AG04450 (cell line): ENCODE data around the gene HTD2. TPM values are rescaled to one million over a fixed set of nuclear protein-coding genes. Genes with fewer than 3 reads are reported as not detected.
"Not testable (repeated sequence)": the region's sequence is repeated elsewhere in the genome, so short reads cannot be mapped to it uniquely, and the experiment has no call there.

Experiments used
- CTCF ChIA-PET: fragments of 300-600, 350-600 bp; formaldehyde crosslinking; extraction: SDS; loops from one replicate; lab custom pipeline; 2022; ENCODE audit warnings: antibody characterized with exemption, inconsistent platforms; lab: Charles Lee
- POLR2A ChIA-PET: fragments of 350-600 bp; formaldehyde crosslinking; extraction: SDS; loops from one replicate; lab custom pipeline; 2021; ENCODE audit warnings: antibody characterized with exemption, inconsistent platforms; lab: Yijun Ruan, JAX
- DNase-seq: peaks from one replicate; pipeline ENCODE4 v3.0.0-alpha.2; 2011; ENCODE audit warnings: low read depth, low spot score
- H3K27ac ChIP-seq: one replicate; pipeline ENCODE4 v1.5.1; 2012; ENCODE audit warnings: low read depth, low read length, control low read depth
- H3K27me3 ChIP-seq: one replicate; pipeline ENCODE4 v1.6.0; 2012; ENCODE audit warnings: low read length; ENCODE audit not compliant: control insufficient read depth, insufficient read depth
- H3K4me3 ChIP-seq: 2 replicates; pipeline ENCODE4 v1.5.1; 2011; ENCODE audit warnings: mild to moderate bottlenecking, low read depth, low read length, control low read depth
- H3K9me3 ChIP-seq: 2 replicates; pipeline ENCODE4 v1.5.1; 2012; ENCODE audit warnings: low read length; ENCODE audit not compliant: control insufficient read depth, insufficient read depth
- CTCF ChIP-seq: IDR thresholded peaks from 2 replicates; pipeline ENCODE4 v1.5.1; 2011; ENCODE audit warnings: low read depth, low read length, control low read depth, inconsistent platforms
- polyA plus RNA-seq: library from polyadenylated mRNA; depleted of rRNA; stranded (reverse); fragments of >200 nt; gene quantifications from 2 replicates; pipeline ENCODE4 v1.2.3, GENCODE V29; 2011

HTD2 gene
- polyA plus RNA-seq, 1 experiment = 9.6 TPM

GRCh38 chr3:58285334-58285733, 21.0 kb upstream of the HTD2 start:
- Histone ChIP-seq H3K27me3 (no peaks in the 10 kb centered on the region), H3K27ac (no peak overlapping the region), H3K9me3 (no peaks in the 10 kb centered on the region; the same call in 1 of the 2 replicates), H3K4me3 (no peak overlapping the region)
- CTCF ChIA-PET = interaction anchor here (1.0 kb wide), 1 partner anchor 21 kb away, joined by 6 read pairs; the partner anchor contains the start of genes HTD2 and RPP14
- TF ChIP-seq CTCF = no peak
- POLR2A ChIA-PET = no interaction called here
- no peak for DNase-seq

- peaks cover 3% of the 10 kb centered on the region; the same call in 1 of the 2 replicates for H3K9me3 ChIP-seq
- ChIA-PET CTCF (interaction anchor here (0.6 to 1.1 kb wide), 3 partner anchors 19 to 122 kb away, joined by 3 to 6 read pairs (median 3); partner anchors contain the start of genes HTD2 and RPP14), POLR2A (no interaction called here)
- H3K27ac ChIP-seq = no peak overlapping the region
- H3K27me3 ChIP-seq = no peaks in the 10 kb centered on the region
- no peak for TF ChIP-seq CTCF
- DNase-seq = no peak
- H3K4me3 ChIP-seq = no peak overlapping the region
Observed at GRCh38 chr3:58287354-58287753, 19.0 kb upstream of the HTD2 start.

DNA sequence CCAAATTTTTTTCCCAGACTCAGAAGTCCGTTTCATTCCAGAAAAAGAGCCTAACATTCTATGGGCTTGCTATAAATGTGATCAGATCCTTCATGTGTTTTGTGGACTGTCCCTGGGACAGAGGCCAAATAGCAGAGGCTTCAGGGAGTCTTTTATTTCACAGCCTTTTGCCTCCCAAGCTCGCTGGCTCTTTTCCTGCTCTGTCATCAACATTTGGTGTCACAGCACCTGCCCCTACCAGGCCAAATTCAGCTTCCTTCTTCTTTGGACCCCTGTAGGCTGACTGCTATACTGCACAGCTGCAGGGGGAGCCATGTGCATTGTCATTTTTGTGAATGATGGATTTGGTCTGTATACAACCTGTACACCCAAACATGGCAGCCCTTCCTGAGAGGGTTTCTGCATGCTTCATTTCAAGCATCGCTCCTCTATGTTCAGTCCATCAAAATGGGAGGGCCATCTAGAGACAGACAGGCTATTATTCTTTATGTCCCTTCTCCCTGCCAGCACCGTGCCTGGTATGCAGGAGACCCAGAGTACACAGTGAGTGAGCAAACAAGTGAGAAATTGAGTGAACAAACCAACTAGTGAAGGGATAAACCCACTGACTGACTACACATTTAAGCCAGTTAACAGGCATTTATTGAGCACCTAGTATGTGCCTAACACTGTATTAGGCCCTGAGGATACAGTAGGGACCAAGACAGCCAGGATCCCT, 18.1 kb upstream of the HTD2 start:
- Histone ChIP-seq H3K27me3 (no peaks in the 10 kb centered on the region), H3K4me3 (no peak overlapping the region), H3K27ac (no peak overlapping the region), H3K9me3 (peaks cover 3% of the 10 kb centered on the region; the same call in 1 of the 2 replicates)
- TF ChIP-seq CTCF = no peak
- ChIA-PET CTCF (interaction anchor here (0.6 to 1.1 kb wide), 4 partner anchors 18 to 122 kb away, joined by 3 to 6 read pairs (median 3); partner anchors contain the start of genes HTD2 and RPP14), POLR2A (no interaction called here)
- DNase-seq = no peak

- POLR2A ChIA-PET, H3K27me3 ChIP-seq, CTCF ChIA-PET, DNase-seq, H3K9me3 ChIP-seq, H3K27ac ChIP-seq, H3K4me3 ChIP-seq: not testable (repeated sequence)
Observed at GRCh38 chr3:58288964-58289613, 17.2 kb upstream of the HTD2 start.

DNA sequence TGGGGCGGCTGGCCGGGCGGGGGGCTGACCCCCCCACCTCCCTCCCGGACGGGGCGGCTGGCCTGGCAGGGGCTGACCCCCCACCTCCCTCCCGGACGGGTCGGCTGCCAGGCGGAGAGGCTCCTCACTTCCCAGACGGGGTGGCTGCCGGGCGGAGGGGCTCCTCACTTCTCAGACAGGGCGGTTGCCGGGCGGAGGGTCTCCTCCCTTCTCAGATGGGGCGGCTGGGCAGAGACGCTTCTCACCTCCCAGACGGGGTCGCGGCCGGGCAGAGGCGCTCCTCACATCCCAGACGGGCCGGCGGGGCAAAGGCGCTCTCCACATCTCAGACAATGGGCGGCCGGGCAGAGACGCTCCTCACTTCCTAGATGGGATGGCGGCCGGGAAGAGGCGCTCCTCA, 15.9 kb upstream of the HTD2 start:
- H3K9me3 ChIP-seq, H3K4me3 ChIP-seq, H3K27ac ChIP-seq, POLR2A ChIA-PET, DNase-seq, H3K27me3 ChIP-seq, CTCF ChIA-PET: not testable (repeated sequence)
